GM12878 (cell line): Measurements from ENCODE around the gene TMEM144.
"Not testable (repeated sequence)": the region's sequence is repeated elsewhere in the genome, so short reads cannot be mapped to it uniquely, and the experiment has no call there.

Experiments used
- JUND ChIP-seq: IDR thresholded peaks from 2 replicates; pipeline ENCODE4 v1.6.1; 2012; ENCODE audit warnings: low read depth, mild to moderate bottlenecking, low read length, improper control_type of control experiment, moderate library complexity
- TF ChIP-seq, protein P1 (sequence below), 3 experiments: IDR thresholded peaks in 2 of 3; conservative IDR thresholded peaks in 1 of 3; 2 replicates each; pipeline ENCODE4 v1.5.1; 2011; ENCODE audit warnings: low read depth in 3 of 3, low read length in 3 of 3, mild to moderate bottlenecking in 3 of 3, control low read depth in 2 of 3, moderate library complexity in 2 of 3, inconsistent platforms in 1 of 3, mixed read lengths in 1 of 3; ENCODE audit not compliant: control insufficient read depth in 2 of 3, insufficient read depth in 1 of 3; ENCODE audit errors: extremely low read depth in 1 of 3

DNA sequence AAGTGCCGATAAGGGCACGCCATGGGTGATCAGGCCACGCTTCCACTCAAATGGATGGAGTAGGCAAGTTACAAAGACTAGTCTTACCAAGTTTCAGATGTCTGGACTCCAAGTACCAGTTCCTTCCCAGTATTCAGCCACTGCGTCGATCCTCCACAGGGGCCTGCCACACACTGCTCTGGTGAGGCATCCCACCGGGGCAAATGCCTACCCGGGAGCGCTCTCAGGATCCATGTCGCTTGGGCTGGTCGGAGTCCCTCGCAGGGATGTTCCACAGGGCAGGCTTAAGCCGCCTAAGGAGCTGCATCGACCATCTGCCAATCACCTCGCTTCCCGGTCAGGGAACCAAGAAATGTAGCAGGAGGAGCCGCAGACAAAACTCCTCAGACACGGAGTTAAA is 18.1 kb downstream of the TMEM144 start:
- TF ChIP-seq JUND = not testable (repeated sequence)
- TF ChIP-seq, protein P1, sequence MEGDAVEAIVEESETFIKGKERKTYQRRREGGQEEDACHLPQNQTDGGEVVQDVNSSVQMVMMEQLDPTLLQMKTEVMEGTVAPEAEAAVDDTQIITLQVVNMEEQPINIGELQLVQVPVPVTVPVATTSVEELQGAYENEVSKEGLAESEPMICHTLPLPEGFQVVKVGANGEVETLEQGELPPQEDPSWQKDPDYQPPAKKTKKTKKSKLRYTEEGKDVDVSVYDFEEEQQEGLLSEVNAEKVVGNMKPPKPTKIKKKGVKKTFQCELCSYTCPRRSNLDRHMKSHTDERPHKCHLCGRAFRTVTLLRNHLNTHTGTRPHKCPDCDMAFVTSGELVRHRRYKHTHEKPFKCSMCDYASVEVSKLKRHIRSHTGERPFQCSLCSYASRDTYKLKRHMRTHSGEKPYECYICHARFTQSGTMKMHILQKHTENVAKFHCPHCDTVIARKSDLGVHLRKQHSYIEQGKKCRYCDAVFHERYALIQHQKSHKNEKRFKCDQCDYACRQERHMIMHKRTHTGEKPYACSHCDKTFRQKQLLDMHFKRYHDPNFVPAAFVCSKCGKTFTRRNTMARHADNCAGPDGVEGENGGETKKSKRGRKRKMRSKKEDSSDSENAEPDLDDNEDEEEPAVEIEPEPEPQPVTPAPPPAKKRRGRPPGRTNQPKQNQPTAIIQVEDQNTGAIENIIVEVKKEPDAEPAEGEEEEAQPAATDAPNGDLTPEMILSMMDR (IDR thresholded peaks at IDR 0.05 in 2 of 3, conservative IDR thresholded peaks at IDR 0.05 in 1 of 3; ENCODE audit: control insufficient read depth in 2 of 3, extremely low read depth in 1 of 3, insufficient read depth in 1 of 3, low read depth in 3 of 3, low read length in 3 of 3) = not testable (repeated sequence)
